SU-DHL-6 (cell line): ENCODE results near the gene WDR72.

ENCODE experiments used
- CTCF ChIP-seq: fragments of 200-600 bp; sonication (generic); IDR thresholded peaks from one replicate; pipeline ENCODE4 v1.5.1; 2017; ENCODE audit warnings: antibody characterized with exemption, mild to moderate bottlenecking, low read length, moderate library complexity; ENCODE audit not compliant: insufficient read depth, poor library complexity, severe bottlenecking
- EZH2phosphoT487 ChIP-seq: fragments of 200-600 bp; sonication (generic), shearing (Covaris generic); conservative IDR thresholded peaks from 2 replicates; pipeline ENCODE4 v1.6.1; 2018; ENCODE audit warnings: mild to moderate bottlenecking, antibody characterized with exemption, low read length, moderate library complexity, mixed read lengths

- TF ChIP-seq CTCF, result no peak
- TF ChIP-seq EZH2phosphoT487, result no peak
Observed at GRCh38 chr15:53758412-53758811, 1.1 kb downstream of the WDR72 start.
